Mesodermal cell (in vitro differentiated cells): ENCODE measurements around the gene CNOT1.

Source experiments
- H3K27ac ChIP-seq: 2 replicates; pipeline ENCODE4 v1.7.0; 2013; ENCODE audit warnings: mild to moderate bottlenecking, low read depth, low read length, moderate library complexity; ENCODE audit not compliant: severe bottlenecking
- H3K36me3 ChIP-seq: 2 replicates; pipeline ENCODE4 v1.7.1; 2013; ENCODE audit warnings: mild to moderate bottlenecking, low read length, moderate library complexity; ENCODE audit not compliant: control insufficient read depth, insufficient read depth
- H3K4me1 ChIP-seq: one replicate; pipeline ENCODE4 v1.7.1; 2013; ENCODE audit warnings: mild to moderate bottlenecking, low read length; ENCODE audit not compliant: insufficient read depth, control insufficient read depth, poor library complexity, severe bottlenecking
- H3K4me3 ChIP-seq: 2 replicates; pipeline ENCODE4 v1.7.0; 2013; ENCODE audit warnings: low read length, control low read depth, mild to moderate bottlenecking; ENCODE audit not compliant: insufficient read depth, poor library complexity, severe bottlenecking; ENCODE audit errors: extremely low read depth
- H3K9me3 ChIP-seq: 2 replicates; pipeline ENCODE4 v1.7.1; 2013; ENCODE audit warnings: mild to moderate bottlenecking, low read length, moderate library complexity; ENCODE audit not compliant: control insufficient read depth
- WGBS, 2 experiments: methylation state at CpG; one replicate each; pipeline ENCODE4 v1.1.5; 2013; ENCODE audit warnings: missing lambda C conversion rate in 2 of 2; ENCODE audit not compliant: insufficient coverage in 2 of 2; 5-methylcytosine and 5-hydroxymethylcytosine counted together

Gene CNOT1

DNA sequence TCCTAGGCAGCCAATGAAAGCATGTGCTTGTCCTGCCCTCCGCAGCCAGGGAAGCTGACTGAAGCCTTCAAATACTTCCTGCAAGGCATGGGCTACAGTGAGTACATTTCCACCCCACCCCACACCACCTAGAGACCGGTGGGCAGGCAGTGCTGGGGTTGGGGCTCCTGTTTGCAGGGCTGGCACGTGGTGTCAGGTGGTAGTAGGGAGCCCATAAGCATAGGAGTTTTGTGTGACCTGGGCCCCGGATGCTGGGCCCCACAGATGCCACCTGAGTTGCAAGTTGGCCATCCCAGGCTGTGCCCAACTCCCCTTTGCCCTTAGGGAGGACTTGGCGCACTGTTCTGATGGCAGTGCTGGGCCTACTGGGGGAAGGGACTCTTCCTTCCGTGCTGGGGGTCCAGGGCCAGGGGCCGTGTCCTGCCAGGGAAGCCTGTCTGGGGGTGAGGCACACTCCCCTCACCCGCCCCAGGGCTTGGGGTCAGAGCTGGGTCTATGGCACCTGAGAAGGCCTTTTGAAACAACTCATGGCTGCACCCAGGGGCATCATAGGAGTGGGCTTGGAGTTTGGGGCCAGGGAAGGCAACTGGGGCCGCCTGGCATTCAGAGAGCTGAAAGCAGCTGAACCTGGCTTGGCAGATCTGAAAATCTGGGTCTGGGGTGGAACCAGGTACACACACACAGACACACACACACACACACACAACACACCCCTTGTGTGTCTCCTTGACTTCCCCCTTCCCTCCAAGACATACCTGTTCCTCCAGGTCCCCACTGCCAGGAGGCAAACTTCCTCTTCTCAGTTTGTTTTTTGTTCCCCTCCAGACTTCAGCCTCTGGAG is 120.2 kb downstream of the CNOT1 start:
- Histone ChIP-seq H3K4me3 (no peak overlapping the region), H3K9me3 (no peaks in the 10 kb centered on the region), H3K27ac (no peak overlapping the region), H3K4me1 (no peaks in the 10 kb centered on the region), H3K36me3 (peaks cover 4% of the 10 kb centered on the region)
- 92 to 95% methylated on average over 4 to 7 of the region's 9 CpGs for WGBS, 2 experiments

DNA sequence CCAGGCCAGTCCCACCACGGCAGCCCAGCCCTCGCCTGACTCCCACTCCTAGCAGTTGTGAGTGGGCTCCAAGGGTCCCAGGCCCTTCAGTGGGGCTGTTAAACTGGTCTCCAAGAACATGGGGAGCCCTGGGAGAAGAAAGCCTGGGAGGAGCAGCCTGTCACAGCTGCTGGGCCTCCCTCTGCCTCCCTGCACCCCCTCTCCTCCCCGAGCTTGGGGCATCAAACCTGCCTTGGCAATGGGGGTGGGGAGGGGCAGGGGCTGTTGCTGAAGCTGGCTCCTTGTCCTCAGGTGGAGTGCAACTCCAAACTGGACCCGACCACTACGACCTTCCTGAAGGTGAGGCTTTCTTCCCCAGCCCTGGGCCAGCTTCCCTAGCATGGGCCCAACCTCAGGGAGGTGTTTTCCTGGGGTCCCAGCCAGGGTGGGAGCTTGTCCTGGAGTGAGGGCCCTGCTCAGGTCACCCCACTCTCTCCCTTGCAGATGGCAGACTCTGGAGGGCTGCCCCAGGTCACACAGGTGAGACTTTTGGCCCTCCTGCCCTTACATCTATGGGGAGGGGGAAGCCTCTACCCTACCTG is 120.9 kb downstream of the CNOT1 start:
- Histone ChIP-seq H3K4me3 (no peak overlapping the region), H3K27ac (no peak overlapping the region), H3K9me3 (no peaks in the 10 kb centered on the region), H3K36me3 (peaks cover 8% of the 10 kb centered on the region), H3K4me1 (no peaks in the 10 kb centered on the region)
- 75 to 81% methylated on average over 2 to 4 of the region's 5 CpGs for WGBS, 2 experiments

DNA sequence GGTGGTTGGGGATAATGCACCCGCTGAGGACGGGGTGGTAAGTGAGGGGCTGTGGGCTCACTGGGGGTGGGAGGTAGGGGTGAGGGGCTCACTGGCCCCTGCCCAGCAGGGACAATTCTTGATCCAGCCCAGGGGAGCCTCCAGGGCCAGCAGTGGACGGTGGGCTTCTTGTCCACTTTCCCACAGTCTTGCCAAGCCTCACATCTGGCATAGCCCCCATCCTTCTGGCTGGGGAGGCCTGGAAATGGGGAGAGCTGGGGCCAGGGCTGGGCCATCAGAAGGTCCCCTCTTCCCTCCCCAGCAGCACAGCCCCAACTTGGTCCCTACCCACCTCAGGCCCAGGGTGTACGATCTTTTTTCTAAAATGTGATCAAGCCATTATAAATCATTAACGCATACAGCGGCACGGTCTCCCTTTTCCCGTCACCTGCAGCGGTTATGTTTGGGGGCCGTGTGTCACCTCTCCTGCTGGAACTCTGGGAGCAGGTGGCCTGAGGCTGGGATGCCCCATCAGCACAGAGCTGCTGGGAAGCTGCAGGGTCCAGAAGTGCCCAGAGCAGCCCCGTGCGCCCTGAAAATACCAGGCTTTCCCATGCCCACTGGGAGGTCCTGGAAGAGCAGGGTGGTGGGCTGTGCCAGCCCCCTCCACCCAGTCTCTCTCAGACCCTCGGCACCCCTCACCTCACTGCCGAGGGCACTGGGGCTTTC is 121.5 kb downstream of the CNOT1 start:
- H3K4me3 ChIP-seq: no peak overlapping the region
- H3K27ac ChIP-seq: no peak overlapping the region
- 94 to 95% methylated on average over 7 to 9 of the region's 14 CpGs for WGBS, 2 experiments
- H3K4me1 ChIP-seq: no peaks in the 10 kb centered on the region
- no peaks in the 10 kb centered on the region for H3K9me3 ChIP-seq
- peaks cover 8% of the 10 kb centered on the region for H3K36me3 ChIP-seq

DNA sequence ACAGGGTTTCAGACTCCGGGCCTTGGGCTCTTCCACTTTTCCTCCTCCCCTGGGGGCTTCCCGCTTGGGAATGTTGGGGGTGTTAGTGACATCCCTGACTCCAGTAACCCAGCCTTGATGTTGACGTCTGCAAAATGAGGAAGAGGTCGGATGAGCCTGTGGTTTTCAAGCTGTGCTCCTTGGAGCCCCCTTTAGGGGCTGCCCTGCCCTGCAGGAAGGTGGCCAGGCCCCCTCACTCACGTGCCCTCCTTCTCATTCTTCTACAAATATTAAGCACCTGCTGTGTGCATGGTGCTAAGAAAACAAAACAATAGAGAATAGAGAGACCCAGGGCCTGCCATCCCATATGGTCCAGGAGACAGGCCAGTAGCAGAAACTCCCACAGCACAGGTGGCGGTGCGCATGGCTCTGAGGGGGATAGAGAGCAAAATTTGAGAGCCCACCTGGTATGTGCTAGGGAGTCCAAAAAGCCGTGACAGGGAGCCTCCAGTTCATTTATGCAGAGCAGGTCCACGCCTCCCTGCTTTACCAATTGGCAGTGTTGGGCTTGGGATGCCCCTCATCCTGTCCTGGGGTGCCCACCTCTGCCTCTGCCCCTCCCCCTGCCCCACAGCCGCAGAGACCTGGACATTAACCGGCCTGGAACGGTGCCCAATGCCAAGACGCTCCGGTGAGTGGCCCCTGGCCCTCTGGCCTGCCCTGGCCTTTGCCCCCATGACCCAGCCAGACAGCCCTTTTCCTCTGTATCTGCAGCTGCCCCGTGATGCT is 122.2 kb downstream of the CNOT1 start:
- Histone ChIP-seq H3K27ac (no peak overlapping the region), H3K4me3 (no peak overlapping the region), H3K9me3 (no peaks in the 10 kb centered on the region), H3K4me1 (no peaks in the 10 kb centered on the region), H3K36me3 (peaks cover 8% of the 10 kb centered on the region)
- 85 to 97% methylated on average over 10 to 12 of the region's 15 CpGs for WGBS, 2 experiments

DNA sequence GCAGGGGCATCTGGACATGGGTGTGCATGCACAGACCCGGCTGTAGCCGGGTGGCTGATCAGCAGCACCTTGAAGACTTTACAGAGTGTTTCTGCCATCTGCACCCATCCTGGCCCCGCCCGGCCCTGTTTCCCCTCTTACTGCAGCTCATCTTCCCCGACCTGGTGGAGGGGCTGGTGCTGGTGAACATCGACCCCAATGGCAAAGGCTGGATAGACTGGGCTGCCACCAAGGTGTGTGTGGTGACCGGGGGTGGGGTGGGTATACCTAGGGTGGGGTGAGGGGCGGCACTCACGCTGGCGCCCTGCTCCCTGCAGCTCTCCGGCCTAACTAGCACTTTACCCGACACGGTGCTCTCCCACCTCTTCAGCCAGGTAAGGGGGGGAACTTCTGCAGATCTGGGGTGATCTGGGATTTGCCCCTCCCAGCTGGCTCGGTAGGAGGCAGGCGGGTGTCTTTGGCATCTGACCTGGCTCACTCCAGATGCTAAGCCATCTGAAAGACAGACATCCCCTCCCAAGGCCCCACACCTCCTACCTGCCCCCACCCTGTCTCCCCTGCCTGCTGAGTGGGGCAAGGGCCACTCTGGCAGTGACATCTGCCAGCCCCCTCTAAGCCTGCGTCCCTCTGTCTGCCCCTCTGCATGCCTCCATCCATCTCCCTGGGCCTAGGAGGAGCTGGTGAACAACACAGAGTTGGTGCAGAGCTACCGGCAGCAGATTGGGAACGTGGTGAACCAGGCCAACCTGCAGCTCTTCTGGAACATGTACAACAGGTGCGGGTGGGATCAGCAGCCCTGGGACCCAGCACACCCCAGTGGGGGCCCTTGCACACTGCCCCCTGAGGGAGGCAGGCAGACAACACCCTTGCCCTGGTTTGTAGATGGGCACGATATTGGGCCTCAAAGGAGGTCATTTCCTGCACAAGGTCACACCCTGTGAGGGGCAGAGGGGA is 123.1 kb downstream of the CNOT1 start:
- Histone ChIP-seq H3K4me1 (no peaks in the 10 kb centered on the region), H3K27ac (no peak overlapping the region), H3K4me3 (no peak overlapping the region), H3K9me3 (no peaks in the 10 kb centered on the region), H3K36me3 (peaks cover 8% of the 10 kb centered on the region)
- WGBS, 2 experiments: 91 to 93% methylated on average over 11 to 14 of the region's 20 CpGs

DNA sequence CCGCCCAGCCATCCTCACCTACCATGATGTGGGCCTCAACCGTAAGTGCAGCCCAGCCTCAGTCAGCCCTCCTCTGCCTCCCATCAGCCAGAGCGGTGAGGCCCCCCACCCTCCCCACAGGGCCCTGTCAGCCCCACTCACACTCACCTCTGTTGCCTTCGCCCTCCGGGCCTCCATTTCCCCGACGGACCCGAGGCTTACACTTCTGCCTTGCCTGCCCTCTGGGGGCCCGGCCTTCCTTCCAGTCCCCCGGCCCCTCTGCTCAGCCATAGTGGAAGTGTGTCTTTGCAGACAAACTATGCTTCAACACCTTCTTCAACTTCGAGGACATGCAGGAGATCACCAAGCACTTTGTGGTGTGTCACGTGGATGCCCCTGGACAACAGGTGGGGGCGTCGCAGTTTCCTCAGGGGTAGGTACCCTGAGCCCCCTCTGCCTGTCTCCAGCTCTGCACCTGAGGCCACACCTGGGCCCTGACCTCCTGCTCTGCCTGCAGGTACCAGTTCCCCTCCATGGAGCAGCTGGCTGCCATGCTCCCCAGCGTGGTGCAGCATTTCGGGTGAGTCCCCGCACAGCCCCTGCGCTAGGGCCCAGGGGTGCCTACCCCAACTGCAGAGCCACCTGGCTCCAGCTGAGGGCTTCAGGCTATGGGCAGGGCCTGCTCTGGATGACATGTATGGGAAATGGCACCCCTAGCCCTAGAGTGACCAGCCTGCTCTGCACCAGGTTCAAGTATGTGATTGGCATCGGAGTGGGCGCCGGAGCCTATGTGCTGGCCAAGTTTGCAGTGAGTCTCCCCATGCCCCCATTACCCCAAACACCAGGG is 125.5 kb downstream of the CNOT1 start:
- WGBS, 2 experiments: 90 to 91% methylated on average over 10 to 17 of the region's 21 CpGs
- peaks cover 8% of the 10 kb centered on the region for H3K36me3 ChIP-seq
- H3K9me3 ChIP-seq: no peaks in the 10 kb centered on the region
- no peak overlapping the region for H3K4me3 ChIP-seq
- no peaks in the 10 kb centered on the region for H3K4me1 ChIP-seq
- no peak overlapping the region for H3K27ac ChIP-seq

DNA sequence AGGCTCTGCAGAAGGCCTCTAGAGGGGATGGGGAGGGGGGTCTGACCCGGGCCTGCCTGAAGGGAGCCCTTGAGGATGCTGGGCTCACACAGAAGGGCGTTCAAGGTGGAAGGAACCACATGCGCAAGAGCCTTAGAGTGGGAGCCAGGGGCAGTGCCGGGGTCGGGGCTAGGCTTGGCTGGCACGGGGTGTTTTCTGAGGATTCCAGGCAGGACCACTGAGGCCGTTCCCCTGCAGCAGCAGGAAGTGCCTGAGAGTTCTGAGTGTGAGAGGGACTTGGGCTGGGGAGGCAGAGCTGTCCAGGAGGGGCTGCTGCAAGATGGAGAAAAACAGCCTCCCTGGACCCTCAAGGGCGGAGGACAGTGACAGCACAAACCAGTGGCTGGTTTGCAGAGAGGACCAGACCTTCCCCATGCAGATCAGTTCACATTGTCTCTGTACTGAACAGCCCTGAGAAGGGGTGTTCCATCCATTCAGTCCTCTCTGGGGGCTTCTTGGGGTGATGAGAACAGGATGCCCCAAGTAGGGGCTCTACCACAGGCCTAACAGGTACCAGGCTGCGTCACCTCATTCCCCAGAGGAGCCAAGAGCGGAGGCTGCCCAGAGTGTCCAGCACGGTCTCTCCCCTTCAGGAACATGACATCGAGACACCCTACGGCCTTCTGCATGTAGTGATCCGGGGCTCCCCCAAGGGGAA is 126.3 kb downstream of the CNOT1 start:
- WGBS, 2 experiments: 88 to 97% methylated on average over 11 to 14 of the region's 14 CpGs
- Histone ChIP-seq H3K27ac (no peak overlapping the region), H3K4me1 (no peaks in the 10 kb centered on the region), H3K36me3 (peaks cover 8% of the 10 kb centered on the region), H3K4me3 (no peak overlapping the region), H3K9me3 (no peaks in the 10 kb centered on the region)

DNA sequence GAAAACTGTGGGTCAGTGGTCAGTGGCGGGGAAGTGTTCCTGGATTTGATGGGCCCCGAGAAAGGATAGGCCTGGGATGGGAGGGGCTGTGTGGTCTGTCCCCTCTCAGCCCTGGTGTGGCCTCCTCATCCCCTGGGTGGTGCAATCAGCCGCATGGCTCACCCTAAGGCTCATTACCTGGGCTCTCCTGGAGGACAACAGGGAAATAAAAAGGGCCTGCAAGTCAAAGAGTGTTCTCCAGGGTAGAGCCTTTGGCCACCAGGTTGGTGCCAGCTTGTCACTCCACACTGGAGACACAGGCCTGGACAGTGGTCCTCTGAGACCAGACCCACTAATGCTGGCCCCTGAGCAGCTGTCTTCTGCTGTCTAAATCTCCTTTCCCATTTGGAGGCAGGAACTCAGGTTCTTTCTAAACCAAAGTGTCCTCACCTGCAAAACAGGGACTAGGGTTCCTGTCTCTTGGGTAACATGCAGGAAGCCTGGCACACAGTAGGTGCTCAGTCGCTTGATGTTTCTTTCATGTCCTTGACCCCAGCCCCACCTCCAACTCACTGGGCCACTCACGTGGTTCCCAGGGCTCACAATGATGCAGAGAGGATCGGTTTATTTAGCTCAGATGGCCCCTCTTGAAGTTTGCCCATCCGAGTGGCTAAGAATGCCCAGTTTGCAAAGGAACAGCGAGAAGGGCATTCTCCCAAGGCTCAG is 127.3 kb downstream of the CNOT1 start:
- no peak overlapping the region for H3K4me3 ChIP-seq
- 80 to 87% methylated on average over 6 to 8 of the region's 8 CpGs for WGBS, 2 experiments
- no peaks in the 10 kb centered on the region for H3K9me3 ChIP-seq
- peaks cover 4% of the 10 kb centered on the region for H3K36me3 ChIP-seq
- H3K4me1 ChIP-seq: no peaks in the 10 kb centered on the region
- no peak overlapping the region for H3K27ac ChIP-seq
